K562 (cell line): ENCODE results near the gene SYNGR3. TPM values are rescaled to one million over a fixed set of nuclear protein-coding genes. Genes with fewer than 3 reads are reported as not detected.
A peak's percentile ranks its signal among the peaks of the same experiment; 100 is the strongest.

ENCODE experiments used
- ATAC-seq: fragments of 200-7000 bp; cut with Tn5 transposase; 3 replicates; pipeline ENCODE4 v1.9.1; 2020; ENCODE audit warnings: moderate library complexity
- BruUV-seq: library from RNA; stranded (reverse); fragments of 400-500 nt; replicated peaks from 2 replicates; lab custom pipeline; 2021; lab: Mats Ljungman, UMichigan
- CTCF ChIA-PET: fragments of 300-600 bp; formaldehyde crosslinking; extraction: SDS; loops from one replicate; lab custom pipeline; 2021; ENCODE audit warnings: low intra/inter-chr PET ratio; lab: Yijun Ruan, JAX
- POLR2A ChIA-PET: fragments of 300-600, 350-650 bp; sonication (Branson Sonifier 250); formaldehyde crosslinking; extraction: SDS; loops from one replicate; lab custom pipeline; 2021; ENCODE audit warnings: antibody characterized with exemption, inconsistent platforms; lab: Yijun Ruan, JAX
- DNase-seq, 4 experiments: peaks; one replicate each; pipeline versions ENCODE4 v3.0.0 to v3.0.0-alpha.2; 2011 to 2018; ENCODE audit warnings: low spot score in 3 of 4, mixed read lengths in 3 of 4; ENCODE audit errors: extremely low read depth in 1 of 4
- FAIRE-seq: peaks from 2 replicates; lab custom pipeline; 2011; peaks lifted over from hg19 to GRCh38; lab: Jason Lieb, UNC
- H2AFZ ChIP-seq: 2 replicates; pipeline ENCODE4 v1.6.0; 2011; ENCODE audit warnings: low read depth, low read length, control low read depth, inconsistent platforms
- H3K27ac ChIP-seq: fragments of 200-600 bp; 3 replicates; pipeline ENCODE4 v1.8.0; 2011; ENCODE audit warnings: low read depth, mild to moderate bottlenecking, control low read depth, inconsistent platforms, low read length, moderate library complexity, mixed read lengths; ENCODE audit errors: extremely low read depth
- H3K27me3 ChIP-seq, 2 experiments: fragments of 300-600 bp in 1 of 2; 2 replicates in 1 of 2; 3 replicates in 1 of 2; pipeline versions ENCODE4 v1.6.0 to v1.8.0; 2011; ENCODE audit warnings: inconsistent platforms in 2 of 2, low read length in 2 of 2, mild to moderate bottlenecking in 1 of 2, mixed read lengths in 1 of 2, moderate library complexity in 1 of 2; ENCODE audit not compliant: control insufficient read depth in 2 of 2, insufficient read depth in 2 of 2
- H3K36me3 ChIP-seq: fragments of 300-600 bp; 3 replicates; pipeline ENCODE4 v1.8.0; 2011; ENCODE audit warnings: mild to moderate bottlenecking, low read length, inconsistent platforms; ENCODE audit not compliant: control insufficient read depth, insufficient read depth
- H3K4me1 ChIP-seq, 2 experiments: fragments of 200-600 bp in 1 of 2; replicated peaks in 1 of 2; 2 replicates in 1 of 2; 3 replicates in 1 of 2; pipeline versions ENCODE4 v1.5.1 to v1.8.0; 2011; ENCODE audit warnings: inconsistent platforms in 2 of 2, low read length in 2 of 2, mild to moderate bottlenecking in 1 of 2, mixed read lengths in 1 of 2, moderate library complexity in 1 of 2; ENCODE audit not compliant: control insufficient read depth in 2 of 2, insufficient read depth in 2 of 2
- H3K4me2 ChIP-seq: 2 replicates; pipeline ENCODE4 v1.6.1; 2011; ENCODE audit warnings: low read length, control low read depth, inconsistent platforms, mixed read lengths; ENCODE audit not compliant: insufficient read depth
- H3K4me3 ChIP-seq: fragments of 200-600 bp; sonication (generic), shearing (Covaris generic); 2 replicates; pipeline ENCODE4 v1.5.1; 2016; ENCODE audit warnings: control low read depth, inconsistent platforms
- H3K79me2 ChIP-seq: fragments of 200-600 bp; 3 replicates; pipeline ENCODE4 v1.8.0; 2011; ENCODE audit warnings: low read length, inconsistent platforms; ENCODE audit not compliant: control insufficient read depth, insufficient read depth
- H3K9ac ChIP-seq, 2 experiments: 2 replicates each; pipeline versions ENCODE4 v1.6.0 to v1.6.1; 2011; ENCODE audit warnings: low read depth in 2 of 2, low read length in 2 of 2, control low read depth in 1 of 2, inconsistent platforms in 1 of 2, mild to moderate bottlenecking in 1 of 2, mixed read lengths in 1 of 2; ENCODE audit not compliant: insufficient read depth in 1 of 2
- H3K9me1 ChIP-seq: one replicate; pipeline ENCODE4 v1.6.0; 2011; ENCODE audit warnings: inconsistent platforms, mild to moderate bottlenecking, low read length, moderate library complexity; ENCODE audit not compliant: control insufficient read depth, insufficient read depth
- H3K9me3 ChIP-seq: replicated peaks from 2 replicates; pipeline ENCODE4 v1.5.1; 2011; ENCODE audit warnings: low read depth, low read length, inconsistent platforms; ENCODE audit not compliant: control insufficient read depth, insufficient read depth
- H4K20me1 ChIP-seq: replicated peaks from 2 replicates; pipeline ENCODE4 v1.6.1; 2011; ENCODE audit warnings: low read length, inconsistent platforms, mixed read lengths; ENCODE audit not compliant: control insufficient read depth, insufficient read depth
- ARID2 ChIP-seq: fragments of 450-650 bp; IDR thresholded peaks from 2 replicates; pipeline ENCODE4 v1.6.1; 2017; ENCODE audit warnings: antibody characterized with exemption, mild to moderate bottlenecking
- CBX8 ChIP-seq: fragments of 200-600 bp; sonication (generic); IDR thresholded peaks from 2 replicates; pipeline ENCODE4 v1.6.1; 2012; ENCODE audit warnings: borderline replicate concordance, mixed run types, low read depth, mild to moderate bottlenecking, moderate library complexity, mixed read lengths, low read length, control low read depth, inconsistent platforms; ENCODE audit not compliant: poor library complexity, severe bottlenecking; ENCODE audit errors: extremely low read depth
- GTF2E2 ChIP-seq: fragments of 200-800 bp; sonication (Bioruptor generic); IDR thresholded peaks from 2 replicates; pipeline ENCODE4 v1.6.1; 2016; ENCODE audit warnings: missing genetic modification characterization, missing compliant biosample characterization
- HDGF ChIP-seq: fragments of 450-650 bp; IDR thresholded peaks from 2 replicates; pipeline ENCODE4 v1.6.1; 2016
- HES1 ChIP-seq: fragments of 450-650 bp; IDR thresholded peaks from 2 replicates; pipeline ENCODE4 v1.6.1; 2016; ENCODE audit warnings: low read depth, mild to moderate bottlenecking, moderate library complexity
- HMGN3 ChIP-seq: IDR thresholded peaks from 2 replicates; pipeline ENCODE4 v1.6.1; 2011; ENCODE audit warnings: borderline replicate concordance, low read depth, mild to moderate bottlenecking, mixed read lengths, low read length; ENCODE audit not compliant: insufficient read length; ENCODE audit errors: extremely low read depth
- KDM5B ChIP-seq: fragments of 200-600 bp; sonication (generic); IDR thresholded peaks from 2 replicates; pipeline ENCODE4 v1.6.1; 2012; ENCODE audit warnings: low read depth, mild to moderate bottlenecking, moderate library complexity, low read length, control low read depth, inconsistent platforms; ENCODE audit not compliant: insufficient replicate concordance
- MED1 ChIP-seq: sonication (generic); formaldehyde crosslinking; IDR thresholded peaks from 2 replicates; pipeline ENCODE4 v1.8.1; 2023; ENCODE audit warnings: missing genetic modification reagents, borderline replicate concordance
- MXD1 ChIP-seq: fragments of 250-450 bp; sonication (Bioruptor Pico); IDR thresholded peaks from 2 replicates; pipeline ENCODE4 v1.8.0; 2021; ENCODE audit warnings: borderline replicate concordance, mild to moderate bottlenecking, moderate library complexity; ENCODE audit not compliant: poor library complexity, severe bottlenecking
- MYBL2 ChIP-seq, 2 experiments: fragments of 450-650 bp in 1 of 2; sonication (generic) in 1 of 2; formaldehyde crosslinking in 1 of 2; IDR thresholded peaks; 2 replicates each; pipeline versions ENCODE4 v1.6.1 to v1.8.1; 2017 to 2022; ENCODE audit warnings: borderline replicate concordance in 1 of 2, inconsistent platforms in 1 of 2, low read depth in 1 of 2, mild to moderate bottlenecking in 1 of 2, missing genetic modification reagents in 1 of 2, moderate library complexity in 1 of 2
- NR2C2 ChIP-seq, 2 experiments: fragments of 200-800 bp in 1 of 2; sonication (Bioruptor generic) in 1 of 2; sonication (generic) in 1 of 2; formaldehyde crosslinking in 1 of 2; IDR thresholded peaks; 2 replicates each; pipeline versions ENCODE4 v1.6.1 to v1.8.0; 2016 to 2022; ENCODE audit warnings: mild to moderate bottlenecking in 1 of 2, missing compliant biosample characterization in 1 of 2, missing genetic modification characterization in 1 of 2, missing genetic modification reagents in 1 of 2
- POLR2AphosphoS2 ChIP-seq: IDR thresholded peaks from 2 replicates; pipeline ENCODE4 v1.6.1; 2012; ENCODE audit warnings: low read length, improper control_type of control experiment
- POU5F1 ChIP-seq: fragments of 150-350 bp; IDR thresholded peaks from 2 replicates; pipeline ENCODE4 v1.6.1; 2014; ENCODE audit warnings: borderline replicate concordance, low read length, low read depth, mild to moderate bottlenecking; ENCODE audit not compliant: partially characterized antibody
- RFX1 ChIP-seq: fragments of 450-650 bp; IDR thresholded peaks from 2 replicates; pipeline ENCODE4 v1.6.1; 2016; ENCODE audit warnings: mild to moderate bottlenecking, moderate library complexity
- TRIM24 ChIP-seq, 2 experiments: fragments of 450-650 bp; IDR thresholded peaks; 2 replicates each; pipeline ENCODE4 v1.6.1; 2016
- ZBED1 ChIP-seq: IDR thresholded peaks from 2 replicates; pipeline ENCODE4 v1.6.1; 2014
- ZFP30 ChIP-seq: fragments of 250-450 bp; sonication (Bioruptor Pico); IDR thresholded peaks from 2 replicates; pipeline ENCODE4 v1.8.0; 2022; ENCODE audit warnings: moderate library complexity, mild to moderate bottlenecking, inconsistent platforms, borderline replicate concordance
- WGBS: fragments of 100-300 bp; shearing (Covaris generic); methylation state at CpG from one replicate; pipeline ENCODE4 v1.1.6; 2016; ENCODE audit warnings: low coverage, mixed read lengths; ENCODE audit not compliant: insufficient coverage; ENCODE audit errors: missing lambda C conversion rate; 5-methylcytosine and 5-hydroxymethylcytosine counted together
- in situ Hi-C: fragments of 300-500 bp; cut with MboI; formaldehyde crosslinking; loops from 4 replicates; pipeline ENCODE4 v1.15.0; 2018; ENCODE audit warnings: inconsistent platforms, mixed read lengths
- intact Hi-C: fragments of 100-400 bp; cut with micrococcal nuclease; formaldehyde crosslinking; loops from 2 replicates; pipeline ENCODE4 v1.14.2; 2022
- polyA plus RNA-seq, 8 experiments: library from polyadenylated mRNA; depleted of rRNA in 4 of 8; stranded (reverse) in 5 of 8; unstranded in 3 of 8; fragments of >200 nt; fragmentation: Nextera tagmentation in 2 of 8; fragmentation: Illumina TruSeq in 1 of 8; extraction: Ambion mirVana in 2 of 8; extraction: Trizol in 1 of 8; gene quantifications; 2 replicates each; pipeline versions ENCODE4 v1.2.1 to v1.2.3, GENCODE V29; 2011 to 2014; ENCODE audit warnings: inconsistent platforms in 1 of 8, missing spikeins in 1 of 8
- total RNA-seq, 7 experiments: library from RNA; depleted of rRNA in 6 of 7; stranded (reverse); fragments of >200 nt in 6 of 7; fragmentation: Illumina TruSeq in 2 of 7; extraction: Trizol in 2 of 7; gene quantifications; 2 replicates each; pipeline versions ENCODE4 v1.2.1 to v1.2.3, GENCODE V29; 2011 to 2021; ENCODE audit warnings: low replicate concordance in 1 of 7
- TF ChIP-seq, protein P1 (sequence below): fragments of 150-350 bp; conservative IDR thresholded peaks from 2 replicates; pipeline ENCODE4 v1.6.1; 2014; ENCODE audit warnings: low read length

The SYNGR3 gene
- total and polyA plus RNA-seq, 9 of the 15 experiments (the other 6 are each of a cell fraction or from before 2014, with no cell fraction given), result 3.7 to 69.2 (median 36.3) TPM

DNA sequence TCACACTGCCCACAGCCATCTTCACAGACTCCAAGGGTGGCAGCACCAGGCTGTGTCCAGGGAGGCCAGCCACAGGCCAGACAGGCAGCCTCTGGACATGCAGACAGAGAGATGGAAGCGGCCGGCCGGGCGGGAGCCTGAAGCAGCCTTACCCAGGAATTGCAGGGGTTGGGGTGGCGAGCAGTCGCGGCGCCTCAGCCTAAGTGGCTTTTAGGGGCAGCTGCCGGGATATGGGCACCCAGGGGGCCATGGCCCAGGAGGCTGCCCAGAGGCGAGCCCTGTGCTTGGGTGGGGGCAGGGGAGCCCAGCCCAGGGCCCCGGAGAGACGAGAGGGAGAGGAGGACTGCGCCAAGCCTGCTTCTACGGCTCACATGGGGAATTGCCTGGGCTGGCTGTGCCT is 35.5 kb downstream of the SYNGR3 start:
- no TSS peak for BruUV-seq
- no peak for FAIRE-seq
- no peak for TF ChIP-seq MYBL2 (IDR thresholded peaks at IDR 0.05; ENCODE audit: low read depth)
- no peak for TF ChIP-seq MYBL2 (CRISPR knock-in tag; IDR thresholded peaks at IDR 0.05; ENCODE audit: borderline replicate concordance)
- TF ChIP-seq HES1, result no peak
- TF ChIP-seq RFX1, result no peak
- TF ChIP-seq POU5F1, result no peak
- no peak for TF ChIP-seq HDGF
- no peak for TF ChIP-seq CBX8
- no peak for TF ChIP-seq POLR2AphosphoS2
- no peak for TF ChIP-seq TRIM24 (IDR thresholded peaks at IDR 0.05)
- no peak for TF ChIP-seq KDM5B
- no peak for TF ChIP-seq MED1
- TF ChIP-seq ZFP30 (CRISPR knock-in tag), result no peak
- TF ChIP-seq GTF2E2, result no peak
- TF ChIP-seq ARID2, result no peak
- TF ChIP-seq HMGN3, result no peak
- no peak for TF ChIP-seq MXD1 (CRISPR knock-in tag)
- no peak for TF ChIP-seq ZBED1
- TF ChIP-seq, protein P1, sequence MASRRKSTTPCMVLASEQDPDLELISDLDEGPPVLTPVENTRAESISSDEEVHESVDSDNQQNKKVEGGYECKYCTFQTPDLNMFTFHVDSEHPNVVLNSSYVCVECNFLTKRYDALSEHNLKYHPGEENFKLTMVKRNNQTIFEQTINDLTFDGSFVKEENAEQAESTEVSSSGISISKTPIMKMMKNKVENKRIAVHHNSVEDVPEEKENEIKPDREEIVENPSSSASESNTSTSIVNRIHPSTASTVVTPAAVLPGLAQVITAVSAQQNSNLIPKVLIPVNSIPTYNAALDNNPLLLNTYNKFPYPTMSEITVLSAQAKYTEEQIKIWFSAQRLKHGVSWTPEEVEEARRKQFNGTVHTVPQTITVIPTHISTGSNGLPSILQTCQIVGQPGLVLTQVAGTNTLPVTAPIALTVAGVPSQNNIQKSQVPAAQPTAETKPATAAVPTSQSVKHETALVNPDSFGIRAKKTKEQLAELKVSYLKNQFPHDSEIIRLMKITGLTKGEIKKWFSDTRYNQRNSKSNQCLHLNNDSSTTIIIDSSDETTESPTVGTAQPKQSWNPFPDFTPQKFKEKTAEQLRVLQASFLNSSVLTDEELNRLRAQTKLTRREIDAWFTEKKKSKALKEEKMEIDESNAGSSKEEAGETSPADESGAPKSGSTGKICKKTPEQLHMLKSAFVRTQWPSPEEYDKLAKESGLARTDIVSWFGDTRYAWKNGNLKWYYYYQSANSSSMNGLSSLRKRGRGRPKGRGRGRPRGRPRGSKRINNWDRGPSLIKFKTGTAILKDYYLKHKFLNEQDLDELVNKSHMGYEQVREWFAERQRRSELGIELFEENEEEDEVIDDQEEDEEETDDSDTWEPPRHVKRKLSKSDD, result no peak
- no peak for TF ChIP-seq NR2C2 (CRISPR knock-in tag; IDR thresholded peaks at IDR 0.05)
- no peak for TF ChIP-seq NR2C2 (tag; IDR thresholded peaks at IDR 0.05)
- H3K27me3 ChIP-seq, result no peaks in the 10 kb centered on the region
- DNase-seq, result no peak
- H3K9me3 ChIP-seq, result no peaks in the 10 kb centered on the region
- intact Hi-C loops, result no loop called here
- no peak for ATAC-seq
- H3K27ac ChIP-seq, result no peak overlapping the region
- H3K4me3 ChIP-seq, result no peak overlapping the region
- WGBS, result 86% methylated on average over 11 of the region's 14 CpGs
- ChIA-PET POLR2A (interaction anchor here (0.5 to 1.3 kb wide), 5 partner anchors 14 to 192 kb away, joined by 3 to 14 read pairs (median 4); partner anchors contain the start of gene TRAF7), CTCF (no interaction called here)
- H3K9ac ChIP-seq, result peak overlapping the region in 1 of 2 experiments; percentile 86; a peak in 1 of 4 replicates
- peaks cover 16% of the 10 kb centered on the region for H3K79me2 ChIP-seq
- 0 out of 2 replicates have a peak, but pooled peaks cover 7% of the 10 kb centered on the region for H4K20me1 ChIP-seq
- peaks cover 4% of the 10 kb centered on the region; the same call in 1 of the 3 replicates for H3K36me3 ChIP-seq
- H2AFZ ChIP-seq, result no peak overlapping the region
- in situ Hi-C loops, result no loop called here
- no peak overlapping the region for H3K4me2 ChIP-seq
- H3K9me1 ChIP-seq, result peaks cover 3% of the 10 kb centered on the region
- peaks cover 23 to 88% of the 10 kb centered on the region in 2 experiments; a peak in 4 of 5 replicates for H3K4me1 ChIP-seq
